SK-N-SH (cell line): ENCODE measurements around the gene CFAP107. TPM values are rescaled to one million over a fixed set of nuclear protein-coding genes. Genes with fewer than 3 reads are reported as not detected.

Experiments used
- CTCF ChIA-PET: fragments of 300-600, 350-600 bp; formaldehyde crosslinking; extraction: SDS; loops from one replicate; lab custom pipeline; 2021; lab: Yijun Ruan, JAX
- POLR2A ChIA-PET: fragments of 350-600 bp; sonication (Branson Sonifier 250); formaldehyde crosslinking; extraction: SDS; loops from one replicate; lab custom pipeline; 2020; ENCODE audit warnings: antibody characterized with exemption, inconsistent platforms; lab: Yijun Ruan, JAX
- DNase-seq: peaks from one replicate; pipeline ENCODE4 v3.0.0; 2012
- H2AFZ ChIP-seq: fragments of 200-600 bp; sonication (generic); 2 replicates; pipeline ENCODE4 v1.8.1; 2016; ENCODE audit warnings: antibody characterized with exemption, mild to moderate bottlenecking, low read depth
- H3F3A ChIP-seq: fragments of 200-600 bp; sonication (generic); replicated peaks from 2 replicates; pipeline ENCODE3; 2016; ENCODE audit warnings: antibody characterized with exemption, mild to moderate bottlenecking; ENCODE audit not compliant: insufficient read depth
- H3K27ac ChIP-seq, 2 experiments: fragments of 200-500 bp in 1 of 2; fragments of 200-600 bp in 1 of 2; sonication (Bioruptor generic) in 1 of 2; sonication (generic), shearing (Covaris generic) in 1 of 2; 2 replicates each; pipeline versions ENCODE4 v1.5.1 to v1.6.1; 2014 to 2016; ENCODE audit warnings: low read depth in 2 of 2, inconsistent platforms in 1 of 2, low read length in 1 of 2, mild to moderate bottlenecking in 1 of 2, mixed read lengths in 1 of 2
- H3K27me3 ChIP-seq: fragments of 200-600 bp; sonication (generic), shearing (Covaris generic); 2 replicates; pipeline ENCODE4 v1.6.1; 2016; ENCODE audit warnings: mixed run types; ENCODE audit not compliant: insufficient read depth
- H3K36me3 ChIP-seq, 2 experiments: fragments of 200-500 bp in 1 of 2; fragments of 200-600 bp in 1 of 2; sonication (Bioruptor generic) in 1 of 2; sonication (generic) in 1 of 2; replicated peaks in 1 of 2; 2 replicates each; pipeline versions ENCODE3 to v1.5.1; 2014 to 2016; ENCODE audit warnings: low read length in 1 of 2, mild to moderate bottlenecking in 1 of 2; ENCODE audit not compliant: insufficient read depth in 2 of 2, control insufficient read depth in 1 of 2
- H3K4me1 ChIP-seq, 2 experiments: fragments of 200-500 bp in 1 of 2; fragments of 200-600 bp in 1 of 2; sonication (Bioruptor generic) in 1 of 2; sonication (generic), shearing (Covaris generic) in 1 of 2; 2 replicates each; pipeline versions ENCODE4 v1.5.1 to v1.6.1; 2014 to 2016; ENCODE audit warnings: low read depth in 1 of 2, low read length in 1 of 2, mixed run types in 1 of 2; ENCODE audit not compliant: insufficient read depth in 2 of 2, control insufficient read depth in 1 of 2
- H3K4me2 ChIP-seq: fragments of 200-600 bp; sonication (generic), shearing (Covaris generic); 2 replicates; pipeline ENCODE4 v1.6.1; 2017; ENCODE audit warnings: mixed run types
- H3K4me3 ChIP-seq, 2 experiments: fragments of 200-500 bp in 1 of 2; fragments of 200-600 bp in 1 of 2; sonication (Bioruptor generic) in 1 of 2; sonication (generic), shearing (Covaris generic) in 1 of 2; 2 replicates each; pipeline versions ENCODE4 v1.5.1 to v1.8.1; 2014 to 2016; ENCODE audit warnings: low read depth in 2 of 2, inconsistent platforms in 1 of 2, low read length in 1 of 2, mild to moderate bottlenecking in 1 of 2, mixed read lengths in 1 of 2, moderate library complexity in 1 of 2
- H3K79me2 ChIP-seq: fragments of 200-600 bp; sonication (generic); 2 replicates; pipeline ENCODE4 v1.8.1; 2017; ENCODE audit warnings: mild to moderate bottlenecking; ENCODE audit not compliant: insufficient read depth
- H3K9ac ChIP-seq: fragments of 200-600 bp; sonication (generic); 2 replicates; pipeline ENCODE4 v1.6.1; 2017; ENCODE audit warnings: mixed run types
- H3K9me2 ChIP-seq: fragments of 200-600 bp; sonication (generic); 2 replicates; pipeline ENCODE4 v1.6.1; 2017; ENCODE audit warnings: mixed run types
- H3K9me3 ChIP-seq: fragments of 200-600 bp; sonication (generic); 2 replicates; pipeline ENCODE4 v1.6.1; 2017; ENCODE audit warnings: mixed run types, mild to moderate bottlenecking, moderate library complexity
- H4K20me1 ChIP-seq: fragments of 200-600 bp; sonication (generic); 2 replicates; pipeline ENCODE4 v1.6.1; 2017; ENCODE audit warnings: mild to moderate bottlenecking, mixed run types; ENCODE audit not compliant: insufficient read depth
- CHD2 ChIP-seq: fragments of 150-350 bp; IDR thresholded peaks from 2 replicates; pipeline ENCODE4 v1.6.1; 2018; ENCODE audit warnings: low read length; ENCODE audit not compliant: partially characterized antibody
- ELF1 ChIP-seq: IDR thresholded peaks from 2 replicates; pipeline ENCODE4 v1.4.0; 2012
- FOSL2 ChIP-seq: IDR thresholded peaks from 2 replicates; pipeline ENCODE4 v1.4.0; 2012; ENCODE audit warnings: low read depth, mild to moderate bottlenecking, moderate library complexity, borderline replicate concordance
- FOXJ3 ChIP-seq: sonication (generic); formaldehyde crosslinking; IDR thresholded peaks from 2 replicates; pipeline ENCODE4 v1.5.1; 2020; ENCODE audit warnings: mild to moderate bottlenecking, missing genetic modification reagents
- FOXM1 ChIP-seq: IDR thresholded peaks from 2 replicates; pipeline ENCODE4 v1.4.0; 2012; ENCODE audit warnings: low read depth, mild to moderate bottlenecking
- GATA2 ChIP-seq: sonication (generic); formaldehyde crosslinking; IDR thresholded peaks from 2 replicates; pipeline ENCODE4 v1.5.0; 2020; ENCODE audit warnings: mild to moderate bottlenecking, missing genetic modification reagents
- MAX ChIP-seq: IDR thresholded peaks from 2 replicates; pipeline ENCODE4 v1.4.0; 2012; ENCODE audit warnings: low read depth
- MEF2A ChIP-seq: IDR thresholded peaks from 2 replicates; pipeline ENCODE4 v1.4.0; 2012; ENCODE audit warnings: low read depth, borderline replicate concordance
- NFIC ChIP-seq: IDR thresholded peaks from 2 replicates; pipeline ENCODE4 v1.4.0; 2012; ENCODE audit warnings: borderline replicate concordance
- RAD21 ChIP-seq: IDR thresholded peaks from 2 replicates; pipeline ENCODE4 v1.6.1; 2012; ENCODE audit warnings: mild to moderate bottlenecking, low read length
- REST ChIP-seq: IDR thresholded peaks from 2 replicates; pipeline ENCODE4 v1.6.1; 2012; ENCODE audit warnings: mild to moderate bottlenecking, low read depth, low read length, moderate library complexity
- RXRA ChIP-seq: IDR thresholded peaks from 2 replicates; pipeline ENCODE4 v1.4.0; 2012; ENCODE audit warnings: low read depth, mild to moderate bottlenecking, borderline replicate concordance
- SIN3A ChIP-seq: IDR thresholded peaks from 2 replicates; pipeline ENCODE4 v1.6.1; 2012; ENCODE audit warnings: low read depth, mild to moderate bottlenecking, low read length, moderate library complexity, borderline replicate concordance
- TAF1 ChIP-seq: IDR thresholded peaks from 2 replicates; pipeline ENCODE4 v1.6.1; 2012; ENCODE audit warnings: low read depth, mild to moderate bottlenecking, low read length, moderate library complexity, borderline replicate concordance
- TCF12 ChIP-seq: IDR thresholded peaks from 2 replicates; pipeline ENCODE4 v1.4.0; 2012
- TEAD4 ChIP-seq: IDR thresholded peaks from 2 replicates; pipeline ENCODE4 v1.4.0; 2012; ENCODE audit warnings: mild to moderate bottlenecking, borderline replicate concordance; ENCODE audit not compliant: insufficient read depth
- USF2 ChIP-seq: fragments of 150-350 bp; IDR thresholded peaks from 2 replicates; pipeline ENCODE4 v1.6.1; 2017; ENCODE audit warnings: antibody characterized with exemption, low read length, low read depth, borderline replicate concordance
- YY1 ChIP-seq: IDR thresholded peaks from 2 replicates; pipeline ENCODE4 v1.4.0; 2012; ENCODE audit warnings: low read depth, mild to moderate bottlenecking
- WGBS: methylation state at CpG from one replicate; pipeline ENCODE4 v1.1.6; 2017; ENCODE audit warnings: low lambda C conversion rate; 5-methylcytosine and 5-hydroxymethylcytosine counted together
- polyA plus RNA-seq, 3 experiments: library from polyadenylated mRNA; depleted of rRNA; stranded (reverse); fragments of >200 nt; gene quantifications; 2 replicates each; pipeline ENCODE4 v1.2.3, GENCODE V29; 2012
- TF ChIP-seq, protein P1 (sequence below): IDR thresholded peaks from 2 replicates; pipeline ENCODE4 v1.4.0; 2012; ENCODE audit warnings: low read depth, borderline replicate concordance
- TF ChIP-seq, protein P2 (sequence below): IDR thresholded peaks from 2 replicates; pipeline ENCODE4 v1.4.0; 2012; ENCODE audit warnings: low read depth, borderline replicate concordance

The CFAP107 gene
- polyA plus RNA-seq, 1 of the 3 experiments (the other 2 are of a cell fraction): not detected

DNA sequence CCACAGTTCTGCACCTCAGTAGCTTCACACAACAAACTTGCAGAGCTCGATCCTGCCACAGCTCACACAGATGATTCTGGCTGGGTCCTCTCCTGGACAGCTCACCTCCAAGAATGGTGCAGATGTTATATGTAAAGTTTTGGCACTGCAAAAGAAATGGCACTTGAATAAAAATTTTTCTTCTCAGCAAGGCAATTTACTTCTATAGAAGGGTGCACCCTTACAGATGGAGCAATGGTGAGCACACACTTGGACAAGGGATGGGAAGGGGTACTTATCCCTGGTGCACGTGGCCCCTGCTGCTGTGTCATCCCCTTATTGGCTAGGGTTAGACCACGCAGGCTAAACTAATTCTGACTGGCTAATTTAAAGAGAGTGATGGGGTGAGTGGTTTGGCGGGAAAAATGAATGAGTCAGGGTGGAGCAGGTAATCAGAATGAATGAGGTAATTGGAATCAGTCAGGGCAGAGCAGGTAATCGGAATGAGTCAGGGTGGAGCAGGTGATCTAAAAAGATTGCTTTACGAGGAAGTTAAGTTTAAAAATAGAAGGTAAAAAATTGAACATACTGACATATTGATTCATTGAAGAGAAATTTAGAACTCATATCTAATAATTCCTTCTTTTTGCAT lies 42.1 kb upstream of the CFAP107 start:
- H3K4me1 ChIP-seq: no peaks in the 10 kb centered on the region
- no peak overlapping the region for H3K4me2 ChIP-seq
- TF ChIP-seq CHD2 (no peak), MAX (no peak), TAF1 (no peak), SIN3A (no peak), FOXM1 (no peak), RAD21 (no peak), GATA2 (no peak), TCF12 (no peak), MEF2A (no peak), REST (no peak), FOSL2 (no peak), RXRA (no peak), USF2 (no peak), FOXJ3 (no peak), ELF1 (no peak), YY1 (no peak), NFIC (no peak), TEAD4 (no peak)
- TF ChIP-seq, protein P1, sequence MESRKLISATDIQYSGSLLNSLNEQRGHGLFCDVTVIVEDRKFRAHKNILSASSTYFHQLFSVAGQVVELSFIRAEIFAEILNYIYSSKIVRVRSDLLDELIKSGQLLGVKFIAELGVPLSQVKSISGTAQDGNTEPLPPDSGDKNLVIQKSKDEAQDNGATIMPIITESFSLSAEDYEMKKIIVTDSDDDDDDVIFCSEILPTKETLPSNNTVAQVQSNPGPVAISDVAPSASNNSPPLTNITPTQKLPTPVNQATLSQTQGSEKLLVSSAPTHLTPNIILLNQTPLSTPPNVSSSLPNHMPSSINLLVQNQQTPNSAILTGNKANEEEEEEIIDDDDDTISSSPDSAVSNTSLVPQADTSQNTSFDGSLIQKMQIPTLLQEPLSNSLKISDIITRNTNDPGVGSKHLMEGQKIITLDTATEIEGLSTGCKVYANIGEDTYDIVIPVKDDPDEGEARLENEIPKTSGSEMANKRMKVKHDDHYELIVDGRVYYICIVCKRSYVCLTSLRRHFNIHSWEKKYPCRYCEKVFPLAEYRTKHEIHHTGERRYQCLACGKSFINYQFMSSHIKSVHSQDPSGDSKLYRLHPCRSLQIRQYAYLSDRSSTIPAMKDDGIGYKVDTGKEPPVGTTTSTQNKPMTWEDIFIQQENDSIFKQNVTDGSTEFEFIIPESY: no peak
- TF ChIP-seq, protein P2, sequence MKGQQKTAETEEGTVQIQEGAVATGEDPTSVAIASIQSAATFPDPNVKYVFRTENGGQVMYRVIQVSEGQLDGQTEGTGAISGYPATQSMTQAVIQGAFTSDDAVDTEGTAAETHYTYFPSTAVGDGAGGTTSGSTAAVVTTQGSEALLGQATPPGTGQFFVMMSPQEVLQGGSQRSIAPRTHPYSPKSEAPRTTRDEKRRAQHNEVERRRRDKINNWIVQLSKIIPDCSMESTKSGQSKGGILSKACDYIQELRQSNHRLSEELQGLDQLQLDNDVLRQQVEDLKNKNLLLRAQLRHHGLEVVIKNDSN: no peak
- H3K9ac ChIP-seq: no peak overlapping the region
- no peak for DNase-seq
- no peak overlapping the region for H3K4me3 ChIP-seq
- POLR2A ChIA-PET: no interaction called here
- no peaks in the 10 kb centered on the region for H3F3A ChIP-seq
- no peaks in the 10 kb centered on the region for H3K79me2 ChIP-seq
- H3K9me3 ChIP-seq: no peaks in the 10 kb centered on the region
- H2AFZ ChIP-seq: no peak overlapping the region
- no peaks in the 10 kb centered on the region for H3K27me3 ChIP-seq
- H4K20me1 ChIP-seq: no peaks in the 10 kb centered on the region
- WGBS: 3% methylated on average over 6 of the region's 6 CpGs
- no peak overlapping the region for H3K27ac ChIP-seq
- CTCF ChIA-PET: no interaction called here
- H3K36me3 ChIP-seq: no peaks in the 10 kb centered on the region
- no peaks in the 10 kb centered on the region for H3K9me2 ChIP-seq
